ENCODE measurements around the gene SHISA9. TPM values are rescaled to one million over a fixed set of nuclear protein-coding genes. Genes with fewer than 3 reads are reported as not detected.

SHISA9 gene
- total RNA-seq, 1 experiment from 2014 or later = 0.29 TPM

DNA sequence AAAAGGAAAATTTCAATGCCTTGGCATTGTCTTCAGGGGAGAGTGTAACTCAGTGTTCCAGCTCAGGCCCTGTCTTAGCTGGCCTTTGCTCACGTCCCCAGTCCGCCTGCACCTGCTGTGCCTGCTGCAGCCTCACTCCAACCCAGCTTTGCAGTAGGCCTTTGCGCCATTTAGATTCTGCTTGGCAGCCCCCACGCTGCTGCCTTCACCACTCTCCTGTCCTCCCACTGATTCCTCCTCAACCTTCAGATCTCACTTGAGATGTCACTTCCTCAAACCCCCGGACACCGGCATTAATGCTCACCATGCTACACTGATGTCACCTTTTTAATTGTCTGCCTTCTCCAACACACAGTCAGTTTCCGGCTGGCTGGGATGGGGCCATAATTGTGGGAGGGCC lies 166.2 kb downstream of the SHISA9 start:
- H3K4me3 Mint-ChIP-seq (ENCODE audit: unreplicated experiment) = no peak overlapping the region

DNA sequence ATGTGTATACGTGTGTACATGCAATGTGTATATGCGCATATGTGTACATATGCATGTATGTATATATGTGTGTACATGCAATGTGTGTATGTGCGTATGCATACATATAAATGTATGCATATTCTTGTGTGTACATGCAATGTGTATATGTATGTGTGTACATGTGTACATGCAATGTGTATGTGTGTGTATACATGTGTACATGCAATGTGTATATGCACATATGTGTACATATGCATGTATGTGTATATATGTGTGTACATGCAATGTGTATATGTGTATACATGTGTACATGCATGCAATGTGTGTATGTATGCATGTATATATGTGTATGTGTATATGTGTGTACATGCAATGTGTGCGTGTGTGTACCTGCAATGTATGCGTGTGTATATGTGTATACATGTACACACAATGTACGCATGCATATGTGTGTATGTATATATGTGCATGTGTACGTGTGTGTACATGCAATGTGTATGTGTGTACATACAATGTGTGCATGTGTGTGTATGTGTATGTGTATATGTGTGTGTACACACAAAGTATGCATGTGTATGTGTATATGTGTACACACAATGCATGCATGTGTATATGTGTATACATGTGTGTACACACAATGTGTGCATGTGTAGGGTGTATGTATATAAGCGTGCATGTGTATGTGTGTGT lies 167.7 kb downstream of the SHISA9 start:
- no peak overlapping the region for H3K4me3 Mint-ChIP-seq (ENCODE audit: unreplicated experiment)
- H3K27ac Mint-ChIP-seq (ENCODE audit: unreplicated experiment) = no peak overlapping the region
- Histone ChIP-seq H3K36me3 (ENCODE audit: control insufficient read depth, insufficient read depth, low read length) (no peaks in the 10 kb centered on the region), H3K27me3 (replicated peaks; ENCODE audit: control insufficient read depth, insufficient read depth, low read length) (no peaks in the 10 kb centered on the region), H3K9me3 (no peaks in the 10 kb centered on the region), H3K4me1 (no peaks in the 10 kb centered on the region), H3K4me3 (ENCODE audit: low read depth, low read length) (no peak overlapping the region)
- H3K27me3 Mint-ChIP-seq (ENCODE audit: insufficient read depth, unreplicated experiment) = no peaks in the 10 kb centered on the region
- H3K9me3 Mint-ChIP-seq (ENCODE audit: unreplicated experiment) = no peaks in the 10 kb centered on the region
- H3K4me1 Mint-ChIP-seq (ENCODE audit: low read depth, unreplicated experiment) = no peaks in the 10 kb centered on the region
- no peak for DNase-seq
- BruUV-seq (replicated peaks) = no TSS peak
- TF ChIP-seq, protein P1, sequence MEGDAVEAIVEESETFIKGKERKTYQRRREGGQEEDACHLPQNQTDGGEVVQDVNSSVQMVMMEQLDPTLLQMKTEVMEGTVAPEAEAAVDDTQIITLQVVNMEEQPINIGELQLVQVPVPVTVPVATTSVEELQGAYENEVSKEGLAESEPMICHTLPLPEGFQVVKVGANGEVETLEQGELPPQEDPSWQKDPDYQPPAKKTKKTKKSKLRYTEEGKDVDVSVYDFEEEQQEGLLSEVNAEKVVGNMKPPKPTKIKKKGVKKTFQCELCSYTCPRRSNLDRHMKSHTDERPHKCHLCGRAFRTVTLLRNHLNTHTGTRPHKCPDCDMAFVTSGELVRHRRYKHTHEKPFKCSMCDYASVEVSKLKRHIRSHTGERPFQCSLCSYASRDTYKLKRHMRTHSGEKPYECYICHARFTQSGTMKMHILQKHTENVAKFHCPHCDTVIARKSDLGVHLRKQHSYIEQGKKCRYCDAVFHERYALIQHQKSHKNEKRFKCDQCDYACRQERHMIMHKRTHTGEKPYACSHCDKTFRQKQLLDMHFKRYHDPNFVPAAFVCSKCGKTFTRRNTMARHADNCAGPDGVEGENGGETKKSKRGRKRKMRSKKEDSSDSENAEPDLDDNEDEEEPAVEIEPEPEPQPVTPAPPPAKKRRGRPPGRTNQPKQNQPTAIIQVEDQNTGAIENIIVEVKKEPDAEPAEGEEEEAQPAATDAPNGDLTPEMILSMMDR (IDR thresholded peaks at IDR 0.05; ENCODE audit: insufficient read depth in 1 of 2, low read depth in 1 of 2, low read length in 1 of 2, severe bottlenecking in 1 of 2, unreplicated experiment in 1 of 2) = no peak
- ChIA-PET CTCF (no interaction called here), POLR2A (no interaction called here)
- intact Hi-C loops (cut with micrococcal nuclease; ENCODE audit: unreplicated experiment) = no loop called here
- no peaks in the 10 kb centered on the region for H3K36me3 Mint-ChIP-seq (ENCODE audit: insufficient read depth, unreplicated experiment)

More for the DNA sequence above, 166.2 kb downstream of the SHISA9 start:
- no peaks in the 10 kb centered on the region for H3K36me3 Mint-ChIP-seq (ENCODE audit: insufficient read depth, unreplicated experiment)
- CTCF ChIA-PET = no interaction called here
- no peaks in the 10 kb centered on the region for H3K36me3 ChIP-seq (ENCODE audit: control insufficient read depth, insufficient read depth, low read length)
- TF ChIP-seq, protein P1 (IDR thresholded peaks at IDR 0.05; ENCODE audit: insufficient read depth in 1 of 2, low read depth in 1 of 2, low read length in 1 of 2, severe bottlenecking in 1 of 2, unreplicated experiment in 1 of 2) = no peak
- H3K4me1 ChIP-seq = no peaks in the 10 kb centered on the region
- no peaks in the 10 kb centered on the region for H3K27me3 ChIP-seq (replicated peaks; ENCODE audit: control insufficient read depth, insufficient read depth, low read length)
- no peak overlapping the region for H3K27ac Mint-ChIP-seq (ENCODE audit: unreplicated experiment)
- BruUV-seq (replicated peaks) = no TSS peak
- no peaks in the 10 kb centered on the region for H3K9me3 ChIP-seq
- H3K4me3 ChIP-seq (ENCODE audit: low read depth, low read length) = no peak overlapping the region
- H3K27me3 Mint-ChIP-seq (ENCODE audit: insufficient read depth, unreplicated experiment) = no peaks in the 10 kb centered on the region
- no peaks in the 10 kb centered on the region for H3K4me1 Mint-ChIP-seq (ENCODE audit: low read depth, unreplicated experiment)
- no peaks in the 10 kb centered on the region for H3K9me3 Mint-ChIP-seq (ENCODE audit: unreplicated experiment)
- intact Hi-C loops (cut with micrococcal nuclease; ENCODE audit: unreplicated experiment) = no loop called here
- POLR2A ChIA-PET = no interaction called here
- DNase-seq = no peak

DNA sequence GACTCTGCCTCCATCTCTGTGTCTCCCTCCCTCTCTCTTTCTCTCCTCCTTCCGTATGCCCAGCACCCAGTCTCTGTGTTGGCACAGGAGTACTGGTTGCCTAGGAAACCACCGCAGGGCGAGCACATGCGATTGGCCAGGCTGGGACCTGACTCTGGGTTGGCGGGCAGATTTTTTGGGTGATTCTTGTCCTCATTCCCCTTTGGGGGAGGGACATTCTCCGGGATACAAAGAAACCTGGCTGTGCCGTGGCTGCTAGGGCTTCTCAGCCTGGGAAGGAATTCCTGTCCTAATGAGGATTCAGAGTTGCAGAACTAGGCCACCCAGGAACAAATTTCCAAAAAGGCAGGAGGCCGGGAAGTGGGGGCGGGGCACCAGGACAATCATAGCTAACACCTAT lies 168.9 kb downstream of the SHISA9 start:
- H3K36me3 ChIP-seq (ENCODE audit: control insufficient read depth, insufficient read depth, low read length) = no peaks in the 10 kb centered on the region
- no peak overlapping the region for H3K27ac Mint-ChIP-seq (ENCODE audit: unreplicated experiment)

More for the DNA sequence above, 168.9 kb downstream of the SHISA9 start:
- intact Hi-C loops (cut with micrococcal nuclease; ENCODE audit: unreplicated experiment) = no loop called here
- ChIA-PET POLR2A (no interaction called here), CTCF (no interaction called here)
- no peaks in the 10 kb centered on the region for H3K4me1 ChIP-seq
- BruUV-seq (replicated peaks) = no TSS peak
- H3K4me3 ChIP-seq (ENCODE audit: low read depth, low read length) = no peak overlapping the region
- no peaks in the 10 kb centered on the region for H3K27me3 ChIP-seq (replicated peaks; ENCODE audit: control insufficient read depth, insufficient read depth, low read length)
- no peaks in the 10 kb centered on the region for H3K27me3 Mint-ChIP-seq (ENCODE audit: insufficient read depth, unreplicated experiment)
- no peak for DNase-seq
- H3K36me3 Mint-ChIP-seq (ENCODE audit: insufficient read depth, unreplicated experiment) = no peaks in the 10 kb centered on the region
- TF ChIP-seq, protein P1 (IDR thresholded peaks at IDR 0.05; ENCODE audit: insufficient read depth in 1 of 2, low read depth in 1 of 2, low read length in 1 of 2, severe bottlenecking in 1 of 2, unreplicated experiment in 1 of 2) = no peak
- H3K4me3 Mint-ChIP-seq (ENCODE audit: unreplicated experiment) = no peak overlapping the region
- H3K4me1 Mint-ChIP-seq (ENCODE audit: low read depth, unreplicated experiment) = no peaks in the 10 kb centered on the region
- no peaks in the 10 kb centered on the region for H3K9me3 ChIP-seq
- no peaks in the 10 kb centered on the region for H3K9me3 Mint-ChIP-seq (ENCODE audit: unreplicated experiment)
